Glutamatergic neuron (in vitro differentiated cells): ENCODE data around the gene FAM83G. TPM values are rescaled to one million over a fixed set of nuclear protein-coding genes. Genes with fewer than 3 reads are reported as not detected.

Experiments used
- DNase-seq: peaks from one replicate; pipeline ENCODE4 v3.0.0; 2022
- H3K27ac Mint-ChIP-seq: one replicate; pipeline ENCODE4 v1.8.0; 2020; ENCODE audit warnings: mild to moderate bottlenecking, mixed read lengths, inconsistent platforms; ENCODE audit not compliant: unreplicated experiment
- H3K27me3 Mint-ChIP-seq: one replicate; pipeline ENCODE4 v1.8.0; 2020; ENCODE audit warnings: mild to moderate bottlenecking, moderate library complexity, mixed read lengths, inconsistent platforms; ENCODE audit not compliant: unreplicated experiment
- H3K36me3 Mint-ChIP-seq: one replicate; pipeline ENCODE4 v1.8.0; 2020; ENCODE audit warnings: mild to moderate bottlenecking, mixed read lengths, inconsistent platforms; ENCODE audit not compliant: unreplicated experiment
- H3K4me1 Mint-ChIP-seq: one replicate; pipeline ENCODE4 v1.8.0; 2020; ENCODE audit warnings: mild to moderate bottlenecking, low read depth, mixed read lengths, inconsistent platforms; ENCODE audit not compliant: unreplicated experiment
- H3K4me3 Mint-ChIP-seq: one replicate; pipeline ENCODE4 v1.8.0; 2020; ENCODE audit warnings: mild to moderate bottlenecking, mixed read lengths, inconsistent platforms; ENCODE audit not compliant: unreplicated experiment
- H3K9me3 Mint-ChIP-seq: one replicate; pipeline ENCODE4 v1.8.0; 2020; ENCODE audit warnings: mild to moderate bottlenecking, moderate library complexity, mixed read lengths, inconsistent platforms; ENCODE audit not compliant: unreplicated experiment
- total RNA-seq: library from RNA; stranded (reverse); fragmentation: NEBNext Ultra II Directional; extraction: Animal tissue kit (Norgen Biotek cat#: 25700); gene quantifications from one replicate; pipeline ENCODE4 v1.2.1, GENCODE V29; 2021; ENCODE audit not compliant: unreplicated experiment
- TF ChIP-seq, protein P1 (sequence below): fragments of 200-600 bp; sonication (generic); IDR thresholded peaks from one replicate; pipeline ENCODE4 v1.5.0; 2021; ENCODE audit not compliant: partially characterized antibody, unreplicated experiment

FAM83G gene
- total RNA-seq, 1 donor from 2014 or later: 2.0 TPM

- Mint-ChIP-seq H3K9me3 (peaks cover 3% of the 10 kb centered on the region), H3K4me3 (no peak overlapping the region), H3K27me3 (no peaks in the 10 kb centered on the region), H3K4me1 (peaks cover 6% of the 10 kb centered on the region), H3K27ac (no peak overlapping the region), H3K36me3 (no peaks in the 10 kb centered on the region)
- TF ChIP-seq, protein P1, sequence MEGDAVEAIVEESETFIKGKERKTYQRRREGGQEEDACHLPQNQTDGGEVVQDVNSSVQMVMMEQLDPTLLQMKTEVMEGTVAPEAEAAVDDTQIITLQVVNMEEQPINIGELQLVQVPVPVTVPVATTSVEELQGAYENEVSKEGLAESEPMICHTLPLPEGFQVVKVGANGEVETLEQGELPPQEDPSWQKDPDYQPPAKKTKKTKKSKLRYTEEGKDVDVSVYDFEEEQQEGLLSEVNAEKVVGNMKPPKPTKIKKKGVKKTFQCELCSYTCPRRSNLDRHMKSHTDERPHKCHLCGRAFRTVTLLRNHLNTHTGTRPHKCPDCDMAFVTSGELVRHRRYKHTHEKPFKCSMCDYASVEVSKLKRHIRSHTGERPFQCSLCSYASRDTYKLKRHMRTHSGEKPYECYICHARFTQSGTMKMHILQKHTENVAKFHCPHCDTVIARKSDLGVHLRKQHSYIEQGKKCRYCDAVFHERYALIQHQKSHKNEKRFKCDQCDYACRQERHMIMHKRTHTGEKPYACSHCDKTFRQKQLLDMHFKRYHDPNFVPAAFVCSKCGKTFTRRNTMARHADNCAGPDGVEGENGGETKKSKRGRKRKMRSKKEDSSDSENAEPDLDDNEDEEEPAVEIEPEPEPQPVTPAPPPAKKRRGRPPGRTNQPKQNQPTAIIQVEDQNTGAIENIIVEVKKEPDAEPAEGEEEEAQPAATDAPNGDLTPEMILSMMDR: no peak
- no peak for DNase-seq
These were observed 35.3 kb downstream of the FAM83G start for GRCh38 chr17:18968945-18969887.

GRCh38 chr17:18968345-18968744 is 36.2 kb downstream of the FAM83G start:
- peaks cover 4% of the 10 kb centered on the region for H3K9me3 Mint-ChIP-seq
- no peaks in the 10 kb centered on the region for H3K27me3 Mint-ChIP-seq
- no peak for DNase-seq
- H3K4me3 Mint-ChIP-seq: no peak overlapping the region
- H3K27ac Mint-ChIP-seq: no peak overlapping the region
- peaks cover 6% of the 10 kb centered on the region for H3K4me1 Mint-ChIP-seq
- TF ChIP-seq, protein P1: no peak
- no peaks in the 10 kb centered on the region for H3K36me3 Mint-ChIP-seq

- peaks cover 4% of the 10 kb centered on the region for H3K9me3 Mint-ChIP-seq
- TF ChIP-seq, protein P1: no peak
- peaks cover 6% of the 10 kb centered on the region for H3K4me1 Mint-ChIP-seq
- DNase-seq: no peak
- H3K27ac Mint-ChIP-seq: no peak overlapping the region
- no peaks in the 10 kb centered on the region for H3K27me3 Mint-ChIP-seq
- H3K4me3 Mint-ChIP-seq: no peak overlapping the region
- no peaks in the 10 kb centered on the region for H3K36me3 Mint-ChIP-seq
These were observed 36.6 kb downstream of the FAM83G start for GRCh38 chr17:18967916-18968315.

- Mint-ChIP-seq H3K4me1 (peaks cover 12% of the 10 kb centered on the region), H3K4me3 (no peak overlapping the region), H3K9me3 (peaks cover 4% of the 10 kb centered on the region), H3K27ac (no peak overlapping the region), H3K27me3 (peaks cover 5% of the 10 kb centered on the region), H3K36me3 (no peaks in the 10 kb centered on the region)
- DNase-seq: no peak
- TF ChIP-seq, protein P1: no peak
These were observed 37.5 kb downstream of the FAM83G start for GRCh38 chr17:18966831-18967624.
